ENCODE measurements around the gene ADGRL1.

DNA sequence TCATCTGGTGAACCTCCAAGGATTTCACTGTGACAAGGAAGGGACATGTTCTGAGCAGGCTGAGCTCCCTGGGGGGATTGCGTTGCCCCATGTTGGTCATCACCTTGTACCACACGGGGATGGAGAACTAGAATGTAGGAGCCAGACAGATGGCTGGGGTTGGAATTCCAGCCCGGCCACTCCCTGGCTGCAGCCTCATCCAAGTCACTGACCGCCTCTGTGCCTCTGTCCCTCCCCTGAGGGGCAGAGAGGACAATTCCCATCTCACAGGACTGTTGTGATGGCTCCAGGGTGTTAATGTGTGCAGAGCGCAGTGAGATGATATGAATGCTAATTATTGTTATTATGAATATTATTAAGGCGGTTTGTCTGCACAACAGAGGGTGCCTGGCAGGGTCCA, 24.1 kb downstream of the ADGRL1 start:
- TF ChIP-seq, protein P1, sequence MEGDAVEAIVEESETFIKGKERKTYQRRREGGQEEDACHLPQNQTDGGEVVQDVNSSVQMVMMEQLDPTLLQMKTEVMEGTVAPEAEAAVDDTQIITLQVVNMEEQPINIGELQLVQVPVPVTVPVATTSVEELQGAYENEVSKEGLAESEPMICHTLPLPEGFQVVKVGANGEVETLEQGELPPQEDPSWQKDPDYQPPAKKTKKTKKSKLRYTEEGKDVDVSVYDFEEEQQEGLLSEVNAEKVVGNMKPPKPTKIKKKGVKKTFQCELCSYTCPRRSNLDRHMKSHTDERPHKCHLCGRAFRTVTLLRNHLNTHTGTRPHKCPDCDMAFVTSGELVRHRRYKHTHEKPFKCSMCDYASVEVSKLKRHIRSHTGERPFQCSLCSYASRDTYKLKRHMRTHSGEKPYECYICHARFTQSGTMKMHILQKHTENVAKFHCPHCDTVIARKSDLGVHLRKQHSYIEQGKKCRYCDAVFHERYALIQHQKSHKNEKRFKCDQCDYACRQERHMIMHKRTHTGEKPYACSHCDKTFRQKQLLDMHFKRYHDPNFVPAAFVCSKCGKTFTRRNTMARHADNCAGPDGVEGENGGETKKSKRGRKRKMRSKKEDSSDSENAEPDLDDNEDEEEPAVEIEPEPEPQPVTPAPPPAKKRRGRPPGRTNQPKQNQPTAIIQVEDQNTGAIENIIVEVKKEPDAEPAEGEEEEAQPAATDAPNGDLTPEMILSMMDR (IDR thresholded peaks at IDR 0.05; ENCODE audit: insufficient read depth, low read length, poor library complexity, severe bottlenecking): no peak
- TF ChIP-seq EZH2phosphoT487 (conservative IDR thresholded peaks at IDR 0.05; ENCODE audit: low read length): no peak
